Duodenal mucosa (tissue), 2 donors: ENCODE results near the gene PUM1.

Source experiments
- H3K27ac ChIP-seq: one replicate; pipeline ENCODE4 v1.7.0; 2013; ENCODE audit warnings: low read depth, low read length
- H3K27me3 ChIP-seq, 2 donors: one replicate each; pipeline ENCODE4 v1.7.0; 2013; ENCODE audit warnings: low read length in 2 of 2, control low read depth in 1 of 2; ENCODE audit not compliant: insufficient read depth in 2 of 2, control insufficient read depth in 1 of 2
- H3K36me3 ChIP-seq, 2 donors: one replicate each; pipeline ENCODE4 v1.7.0; 2013; ENCODE audit warnings: low read length in 2 of 2, control low read depth in 1 of 2; ENCODE audit not compliant: insufficient read depth in 2 of 2, control insufficient read depth in 1 of 2
- H3K4me1 ChIP-seq, 2 donors: one replicate each; pipeline ENCODE4 v1.7.0; 2013; ENCODE audit warnings: low read length in 2 of 2, control low read depth in 1 of 2; ENCODE audit not compliant: insufficient read depth in 2 of 2, control insufficient read depth in 1 of 2
- H3K4me3 ChIP-seq, 2 donors: one replicate each; pipeline ENCODE4 v1.7.0; 2013; ENCODE audit warnings: low read length in 2 of 2, low read depth in 1 of 2
- H3K9ac ChIP-seq, 2 donors: one replicate each; pipeline ENCODE4 v1.7.0; 2013; ENCODE audit warnings: low read length in 2 of 2, low read depth in 1 of 2
- H3K9me3 ChIP-seq, 2 donors: one replicate each; pipeline ENCODE4 v1.7.0; 2013; ENCODE audit warnings: low read length in 2 of 2, control low read depth in 1 of 2; ENCODE audit not compliant: control insufficient read depth in 1 of 2

PUM1 gene

GRCh38 chr1:31032266-31032665 lies 33.3 kb downstream of the PUM1 start:
- peaks cover 0 to 6% of the 10 kb centered on the region in 2 donors for H3K4me1 ChIP-seq
- no peak overlapping the region for H3K27ac ChIP-seq
- H3K9me3 ChIP-seq = no peaks in the 10 kb centered on the region
- H3K27me3 ChIP-seq = no peaks in the 10 kb centered on the region
- peaks cover 0 to 11% of the 10 kb centered on the region in 2 donors for H3K36me3 ChIP-seq
- H3K9ac ChIP-seq = no peak overlapping the region
- no peak overlapping the region for H3K4me3 ChIP-seq

GRCh38 chr1:31031330-31032143 lies 34.0 kb downstream of the PUM1 start:
- Histone ChIP-seq H3K9me3 (no peaks in the 10 kb centered on the region), H3K36me3 (peaks cover 0 to 7% of the 10 kb centered on the region in 2 donors), H3K27me3 (no peaks in the 10 kb centered on the region), H3K4me1 (peaks cover 0 to 8% of the 10 kb centered on the region in 2 donors), H3K4me3 (no peak overlapping the region), H3K9ac (no peak overlapping the region), H3K27ac (no peak overlapping the region)

GRCh38 chr1:31029026-31029425 lies 36.5 kb downstream of the PUM1 start:
- Histone ChIP-seq H3K4me1 (peaks cover 9 to 23% of the 10 kb centered on the region in 2 donors), H3K27ac (no peak overlapping the region), H3K9me3 (no peaks in the 10 kb centered on the region)

GRCh38 chr1:31027693-31028526 lies 37.6 kb downstream of the PUM1 start:
- H3K9me3 ChIP-seq = no peaks in the 10 kb centered on the region
- H3K27me3 ChIP-seq = no peaks in the 10 kb centered on the region
- peaks cover 0 to 3% of the 10 kb centered on the region in 2 donors for H3K36me3 ChIP-seq
- H3K4me1 ChIP-seq = peaks cover 9 to 25% of the 10 kb centered on the region in 2 donors
- H3K4me3 ChIP-seq = no peak overlapping the region
- H3K27ac ChIP-seq = peak overlapping the region; percentile 33
- no peak overlapping the region for H3K9ac ChIP-seq

More at GRCh38 chr1:31029026-31029425, 36.5 kb downstream of the PUM1 start:
- Histone ChIP-seq H3K4me3 (no peak overlapping the region), H3K36me3 (peaks cover 0 to 3% of the 10 kb centered on the region in 2 donors), H3K9ac (no peak overlapping the region), H3K27me3 (no peaks in the 10 kb centered on the region)

GRCh38 chr1:31022259-31022658 lies 43.3 kb downstream of the PUM1 start:
- Histone ChIP-seq H3K4me1 (peaks cover 29 to 54% of the 10 kb centered on the region in 2 donors), H3K9ac (no peak overlapping the region), H3K4me3 (no peak overlapping the region), H3K27ac (no peak overlapping the region), H3K27me3 (no peaks in the 10 kb centered on the region), H3K36me3 (peaks cover 0 to 3% of the 10 kb centered on the region in 2 donors), H3K9me3 (no peaks in the 10 kb centered on the region)

GRCh38 chr1:31020007-31020790 lies 45.3 kb downstream of the PUM1 start:
- H3K4me3 ChIP-seq = no peak overlapping the region
- no peak overlapping the region for H3K27ac ChIP-seq
- H3K9ac ChIP-seq = no peak overlapping the region
- H3K36me3 ChIP-seq = peaks cover 0 to 3% of the 10 kb centered on the region in 2 donors
- H3K4me1 ChIP-seq = peaks cover 27 to 49% of the 10 kb centered on the region in 2 donors
- no peaks in the 10 kb centered on the region for H3K27me3 ChIP-seq
- H3K9me3 ChIP-seq = no peaks in the 10 kb centered on the region

- Histone ChIP-seq H3K4me1 (peaks cover 20 to 41% of the 10 kb centered on the region in 2 donors), H3K9me3 (no peaks in the 10 kb centered on the region), H3K36me3 (peaks cover 0 to 3% of the 10 kb centered on the region in 2 donors), H3K4me3 (no peak overlapping the region), H3K27me3 (no peaks in the 10 kb centered on the region), H3K27ac (no peak overlapping the region), H3K9ac (no peak overlapping the region)
These were observed 46.1 kb downstream of the PUM1 start for GRCh38 chr1:31019401-31019800.

- H3K9me3 ChIP-seq = no peaks in the 10 kb centered on the region
- H3K27ac ChIP-seq = no peak overlapping the region
- peaks cover 0 to 3% of the 10 kb centered on the region in 2 donors for H3K36me3 ChIP-seq
- H3K27me3 ChIP-seq = no peaks in the 10 kb centered on the region
- H3K9ac ChIP-seq = no peak overlapping the region
- H3K4me1 ChIP-seq = peaks cover 28 to 47% of the 10 kb centered on the region in 2 donors
- H3K4me3 ChIP-seq = no peak overlapping the region
These were observed 48.6 kb downstream of the PUM1 start for GRCh38 chr1:31016868-31017267.

GRCh38 chr1:31013187-31013864 lies 52.2 kb downstream of the PUM1 start:
- H3K4me1 ChIP-seq = peaks cover 27 to 41% of the 10 kb centered on the region in 2 donors
- H3K4me3 ChIP-seq = no peak overlapping the region
- H3K9me3 ChIP-seq = no peaks in the 10 kb centered on the region
- H3K36me3 ChIP-seq = no peaks in the 10 kb centered on the region
- no peaks in the 10 kb centered on the region for H3K27me3 ChIP-seq
- no peak overlapping the region for H3K9ac ChIP-seq
- H3K27ac ChIP-seq = no peak overlapping the region
